HG02678 (cell line): ENCODE data around the gene ARMH3.

ENCODE experiments used
- ATAC-seq: cut with Tn5 transposase; IDR thresholded peaks from one replicate; pipeline ENCODE4 v1.9.1; 2021; ENCODE audit warnings: mild to moderate bottlenecking, moderate library complexity; ENCODE audit not compliant: unreplicated experiment

Gene ARMH3, protein sequence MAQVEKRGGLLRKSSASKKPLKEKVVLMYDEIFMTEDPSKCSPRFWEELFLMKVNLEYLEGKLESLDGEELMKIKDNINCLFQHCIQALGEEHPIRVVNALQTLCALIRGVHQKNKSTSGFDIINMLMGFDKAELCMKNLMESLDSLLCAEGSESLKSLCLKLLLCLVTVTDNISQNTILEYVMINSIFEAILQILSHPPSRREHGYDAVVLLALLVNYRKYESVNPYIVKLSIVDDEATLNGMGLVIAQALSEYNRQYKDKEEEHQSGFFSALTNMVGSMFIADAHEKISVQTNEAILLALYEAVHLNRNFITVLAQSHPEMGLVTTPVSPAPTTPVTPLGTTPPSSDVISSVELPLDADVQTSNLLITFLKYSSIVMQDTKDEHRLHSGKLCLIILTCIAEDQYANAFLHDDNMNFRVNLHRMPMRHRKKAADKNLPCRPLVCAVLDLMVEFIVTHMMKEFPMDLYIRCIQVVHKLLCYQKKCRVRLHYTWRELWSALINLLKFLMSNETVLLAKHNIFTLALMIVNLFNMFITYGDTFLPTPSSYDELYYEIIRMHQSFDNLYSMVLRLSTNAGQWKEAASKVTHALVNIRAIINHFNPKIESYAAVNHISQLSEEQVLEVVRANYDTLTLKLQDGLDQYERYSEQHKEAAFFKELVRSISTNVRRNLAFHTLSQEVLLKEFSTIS

DNA sequence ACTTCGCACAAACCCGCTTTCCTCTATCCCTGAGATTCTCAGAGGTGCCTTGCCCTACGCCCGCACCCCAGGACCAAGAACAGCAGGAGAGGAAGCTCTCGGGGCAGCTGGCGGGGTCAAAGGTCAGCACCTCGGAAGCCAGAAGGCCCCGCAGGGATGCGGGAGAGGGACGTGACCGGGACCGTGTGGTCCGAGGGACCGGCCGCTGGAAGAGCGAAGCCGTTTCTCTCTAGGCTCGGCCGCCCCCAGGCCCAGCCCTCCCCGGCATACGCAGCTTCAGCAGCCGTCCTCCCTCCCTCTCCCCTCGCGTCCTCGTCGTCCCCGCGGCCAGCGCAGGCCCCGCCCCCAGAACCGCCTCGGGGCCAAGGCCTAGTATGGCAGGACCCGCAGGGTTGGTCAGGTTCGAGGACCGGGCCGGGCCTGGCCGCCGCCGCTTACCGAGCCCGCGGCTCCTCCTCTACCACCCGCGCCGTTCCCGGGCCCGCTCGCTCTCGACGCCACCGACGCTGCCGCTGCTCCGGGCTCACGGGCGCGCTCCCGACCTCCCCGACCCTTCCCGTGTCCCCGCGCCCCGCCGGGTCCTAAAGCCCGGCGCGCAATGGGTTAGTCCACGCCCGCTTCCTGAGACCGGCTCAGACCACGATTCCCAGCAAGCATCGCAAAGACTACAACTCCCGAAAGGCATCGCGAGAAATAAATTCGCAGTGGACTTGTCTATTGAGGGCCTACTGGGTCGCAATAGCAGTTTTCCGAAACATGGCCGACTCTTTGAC lies at the start of gene ARMH3:
TSS of gene ARMH3 (minus strand) at position 527 of the 773 bp plus-strand sequence. CDS start 16,059 bp downstream, outside the sequence.
- peak; percentile 93 for ATAC-seq

DNA sequence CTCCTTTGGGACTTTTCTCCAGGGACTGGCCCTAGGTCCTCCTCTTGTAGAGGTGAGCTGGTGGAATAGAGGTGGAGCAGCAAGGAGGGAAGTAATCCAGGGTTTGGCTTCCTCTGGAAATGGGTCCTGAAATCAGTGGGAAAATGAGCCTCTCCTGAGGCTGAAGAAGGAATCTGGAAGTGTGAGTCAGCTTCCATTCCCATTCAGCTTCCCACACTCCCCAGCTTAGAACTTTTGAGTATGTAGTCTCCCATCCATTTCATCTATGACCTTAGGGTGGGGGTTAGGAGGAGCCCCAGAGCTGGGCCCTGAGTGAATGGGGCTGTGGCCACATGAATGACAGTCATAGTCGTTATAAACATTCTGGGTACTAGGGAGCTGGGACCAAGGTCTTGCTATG lies 46.4 kb upstream of the ARMH3 start:
- ATAC-seq = no peak

DNA sequence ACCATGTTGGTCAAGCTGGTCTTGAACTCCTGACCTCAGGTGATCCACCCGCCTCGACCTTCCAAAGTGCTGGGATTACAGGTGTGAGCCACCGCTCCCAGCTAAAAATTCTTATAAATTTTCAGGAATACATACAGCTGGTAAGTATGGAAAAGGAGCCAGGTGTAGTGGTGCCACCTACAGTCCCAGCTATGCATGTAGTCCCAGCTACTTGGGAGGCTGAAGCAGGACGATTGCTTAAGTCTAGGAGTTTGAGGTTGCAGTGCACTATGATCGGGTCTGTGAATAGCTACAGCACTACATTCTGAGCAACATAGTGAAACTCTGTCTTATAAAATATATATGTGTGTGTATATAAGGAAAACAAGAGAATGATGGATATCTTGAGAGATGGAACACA lies 45.2 kb upstream of the ARMH3 start:
- no peak for ATAC-seq

DNA sequence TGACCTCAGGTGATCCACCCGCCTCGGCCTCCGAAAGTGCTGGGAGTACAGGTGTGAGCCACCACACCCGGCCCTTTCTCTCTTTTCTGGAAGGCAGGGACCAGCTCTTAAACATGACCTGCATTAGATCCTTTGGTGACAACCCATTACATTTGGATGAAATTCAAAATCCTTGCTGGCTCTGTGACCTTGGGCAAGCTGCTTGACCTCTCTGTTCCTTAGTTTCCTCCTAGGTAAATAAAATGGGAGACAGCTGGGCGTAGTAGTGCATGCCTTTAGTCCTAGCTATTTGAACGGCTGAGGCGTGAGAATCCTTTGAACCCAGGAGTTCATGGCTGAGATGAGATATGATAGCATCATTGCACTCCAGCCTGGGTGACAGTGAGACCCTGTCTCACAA lies 40.5 kb upstream of the ARMH3 start:
- ATAC-seq = no peak

DNA sequence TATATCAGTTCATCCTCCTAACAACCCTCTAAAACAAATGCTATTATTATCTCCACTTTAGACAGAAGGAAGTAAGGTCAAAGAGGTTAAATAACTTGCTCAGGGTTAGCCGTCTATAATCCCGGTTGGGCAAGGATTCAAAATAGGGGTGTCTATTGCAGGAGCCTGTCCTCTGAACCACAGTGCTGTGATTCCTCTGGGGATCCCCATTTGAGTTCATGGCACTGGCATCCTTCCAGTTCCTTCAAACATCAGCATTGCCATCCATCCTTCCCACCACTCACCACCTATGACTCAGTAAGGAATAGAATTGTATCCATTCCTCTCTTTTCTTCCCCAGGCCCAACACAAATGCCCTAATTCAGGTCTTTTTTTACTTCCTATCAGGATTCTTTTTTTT lies 34.8 kb upstream of the ARMH3 start:
- ATAC-seq = no peak

DNA sequence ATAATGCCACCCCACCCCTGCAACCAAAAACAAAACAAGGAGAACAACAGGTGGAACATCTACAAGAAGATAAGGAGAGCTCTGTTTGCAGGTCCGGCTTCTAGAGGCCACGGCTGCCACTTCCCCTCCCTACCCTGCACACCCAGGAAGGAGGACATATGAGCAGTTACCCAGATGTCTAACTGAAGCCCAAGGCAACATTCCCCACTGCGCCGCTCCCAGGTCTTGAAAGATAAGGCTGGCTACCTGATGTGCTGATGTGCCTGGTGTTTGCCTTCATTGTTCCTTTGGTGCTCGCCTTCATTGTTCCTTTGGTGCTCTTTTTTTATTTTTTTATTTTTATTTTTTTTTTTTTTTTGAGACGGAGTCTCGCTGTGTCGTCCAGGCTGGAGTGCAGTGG lies 30.2 kb upstream of the ARMH3 start:
- no peak for ATAC-seq

DNA sequence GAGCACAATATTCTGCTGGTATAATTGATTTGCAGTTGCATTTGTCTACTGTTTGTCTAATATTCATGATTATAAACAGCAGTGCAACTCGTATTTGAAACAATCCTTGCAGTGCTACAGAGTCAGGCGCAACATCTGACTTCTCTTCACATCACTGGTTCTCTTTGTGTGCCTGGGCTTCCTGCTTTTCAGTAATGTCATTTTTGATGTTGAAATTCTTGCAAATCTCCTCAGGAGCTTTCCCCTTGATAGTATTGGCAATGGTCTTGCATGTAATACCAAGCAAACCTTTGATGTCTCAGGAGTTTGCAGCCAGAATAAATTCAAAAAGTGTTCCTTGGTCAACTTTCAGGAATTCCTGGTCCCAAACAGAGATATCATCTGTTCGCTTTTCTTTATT lies 29.4 kb upstream of the ARMH3 start:
- ATAC-seq = no peak

DNA sequence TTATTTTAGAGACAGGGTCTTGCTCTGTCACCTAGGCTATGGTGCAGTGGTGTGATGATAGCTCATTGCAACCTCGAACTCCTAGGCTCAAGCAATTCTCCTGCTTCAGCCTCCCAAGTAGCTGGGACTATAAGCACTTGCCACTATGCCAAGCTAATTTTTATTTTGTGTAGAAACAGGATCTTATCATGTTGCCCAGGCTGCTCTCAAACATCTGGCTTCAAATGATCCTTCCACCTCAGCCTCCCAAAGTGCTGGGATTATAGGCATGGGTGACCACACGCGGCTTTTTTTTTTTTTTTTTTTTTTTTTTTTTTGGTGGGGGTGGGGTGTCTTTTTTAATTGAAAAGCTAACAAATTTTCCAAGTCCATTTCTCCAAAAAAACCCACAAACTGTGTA lies 27.6 kb upstream of the ARMH3 start:
- ATAC-seq = no peak

DNA sequence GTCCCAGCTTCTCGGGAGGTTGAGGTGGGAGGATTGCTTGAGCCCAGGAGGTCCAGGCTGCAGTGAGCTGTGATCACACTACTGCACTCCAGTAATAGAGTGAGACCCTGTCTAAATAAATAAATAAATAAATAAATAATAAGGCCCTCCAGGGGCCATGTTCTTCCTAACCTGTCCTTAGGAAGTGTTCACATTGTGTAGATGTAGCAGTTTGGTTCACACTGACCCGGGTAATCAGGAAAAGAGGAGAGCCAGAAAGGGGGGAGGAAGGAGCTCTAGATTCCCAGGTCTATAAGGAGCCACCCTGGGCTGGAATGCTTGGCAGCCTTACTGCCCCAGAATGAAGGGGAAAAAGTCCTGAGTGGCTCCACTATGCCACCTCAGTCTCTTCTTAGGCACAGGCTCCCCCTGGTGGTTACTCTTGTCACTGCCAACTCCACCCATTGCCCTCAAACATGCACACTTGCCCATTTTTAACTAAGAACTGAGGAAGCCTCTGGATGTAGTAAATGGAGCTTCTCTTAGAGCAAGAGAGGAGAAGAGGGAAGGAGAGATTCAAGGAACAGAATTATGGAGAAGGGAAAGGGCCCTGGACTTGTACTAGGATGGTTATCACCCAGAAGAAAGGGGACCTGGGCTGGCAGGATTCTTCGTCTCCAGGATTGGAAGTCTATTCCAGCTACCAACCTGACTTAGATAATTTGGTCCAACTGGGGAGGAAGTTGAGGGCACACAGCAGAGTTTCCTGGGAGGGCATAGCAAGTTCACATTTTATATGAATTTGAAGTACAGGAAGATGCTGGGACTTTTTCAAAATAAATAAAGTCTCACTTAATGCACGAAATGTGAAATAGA lies 16.9 kb upstream of the ARMH3 start:
- no peak for ATAC-seq

DNA sequence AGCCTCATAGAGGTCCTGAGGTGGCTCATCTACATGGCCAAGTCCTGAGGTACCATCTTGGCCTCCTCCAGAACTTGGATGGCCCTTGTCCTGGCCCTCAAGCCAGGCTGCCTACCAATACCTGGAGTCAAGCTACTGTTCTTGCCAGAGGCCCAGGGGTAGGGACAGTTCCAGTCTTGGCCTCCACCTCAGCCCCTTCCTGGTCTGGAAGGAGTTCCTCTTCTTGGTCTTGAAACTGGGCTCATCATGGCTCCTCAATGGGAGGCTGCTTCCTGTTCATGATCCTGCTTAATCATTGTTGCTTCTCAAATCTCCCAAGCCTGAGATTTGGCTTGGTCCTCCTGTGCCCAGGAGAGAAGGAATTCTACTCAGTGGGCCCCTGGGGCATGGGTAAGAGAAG lies 13.1 kb upstream of the ARMH3 start:
- ATAC-seq = no peak

DNA sequence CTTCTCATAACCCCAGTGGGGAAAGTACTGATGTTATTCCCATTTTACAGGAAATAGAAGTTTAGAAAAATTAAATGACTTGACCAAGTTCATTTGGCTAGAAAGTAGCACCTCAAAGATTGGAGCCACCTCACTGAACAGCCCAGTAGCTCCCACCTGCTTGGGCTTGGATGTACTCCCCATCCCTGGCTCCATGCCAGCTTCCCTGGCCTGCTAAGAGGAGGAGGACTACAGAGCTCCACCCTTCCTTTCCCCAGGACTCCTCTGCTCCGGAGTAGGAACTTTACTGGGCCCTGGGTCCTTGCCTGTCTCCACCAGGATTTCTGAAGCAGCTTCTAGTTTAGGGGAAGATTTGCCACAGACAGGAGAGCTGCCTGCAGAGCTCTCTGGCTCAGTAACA lies 12.2 kb upstream of the ARMH3 start:
- no peak for ATAC-seq

DNA sequence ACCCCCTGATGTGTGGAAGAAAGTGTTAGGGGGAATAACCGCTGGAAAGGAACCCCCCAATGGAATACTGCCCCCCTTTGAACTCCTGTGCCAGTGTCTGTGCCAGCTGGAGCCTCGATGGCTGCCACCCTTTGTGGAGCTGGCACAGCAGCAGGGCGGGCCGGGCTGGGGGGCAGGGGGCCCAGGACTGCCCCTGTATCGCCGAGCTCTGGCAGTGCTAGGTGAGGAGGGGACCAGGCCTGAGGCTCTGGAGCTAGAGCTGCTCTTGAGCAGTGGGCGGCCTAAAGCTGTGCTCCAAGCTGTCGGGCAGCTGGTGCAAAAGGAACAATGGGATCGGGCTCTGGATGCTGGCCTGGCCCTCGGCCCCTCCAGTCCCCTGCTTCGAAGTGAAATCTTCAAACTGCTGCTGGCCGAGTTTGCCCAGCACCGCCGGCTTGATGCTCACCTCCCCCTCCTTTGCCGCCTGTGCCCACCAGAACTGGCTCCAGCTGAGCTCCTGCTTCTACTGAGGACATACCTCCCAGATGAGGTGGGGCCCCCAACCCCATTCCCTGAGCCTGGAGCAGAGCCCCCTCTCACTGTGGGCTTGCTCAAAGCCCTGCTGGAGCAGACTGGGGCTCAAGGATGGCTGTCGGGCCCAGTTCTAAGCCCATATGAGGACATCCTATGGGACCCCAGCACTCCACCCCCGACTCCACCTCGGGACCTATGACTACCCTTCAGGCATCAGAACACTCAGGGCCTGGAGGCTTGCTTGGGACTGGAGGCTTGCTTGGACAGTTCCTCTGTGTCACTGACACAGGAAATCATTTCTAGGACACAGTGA lies 11.3 kb upstream of the ARMH3 start:
- no peak for ATAC-seq

DNA sequence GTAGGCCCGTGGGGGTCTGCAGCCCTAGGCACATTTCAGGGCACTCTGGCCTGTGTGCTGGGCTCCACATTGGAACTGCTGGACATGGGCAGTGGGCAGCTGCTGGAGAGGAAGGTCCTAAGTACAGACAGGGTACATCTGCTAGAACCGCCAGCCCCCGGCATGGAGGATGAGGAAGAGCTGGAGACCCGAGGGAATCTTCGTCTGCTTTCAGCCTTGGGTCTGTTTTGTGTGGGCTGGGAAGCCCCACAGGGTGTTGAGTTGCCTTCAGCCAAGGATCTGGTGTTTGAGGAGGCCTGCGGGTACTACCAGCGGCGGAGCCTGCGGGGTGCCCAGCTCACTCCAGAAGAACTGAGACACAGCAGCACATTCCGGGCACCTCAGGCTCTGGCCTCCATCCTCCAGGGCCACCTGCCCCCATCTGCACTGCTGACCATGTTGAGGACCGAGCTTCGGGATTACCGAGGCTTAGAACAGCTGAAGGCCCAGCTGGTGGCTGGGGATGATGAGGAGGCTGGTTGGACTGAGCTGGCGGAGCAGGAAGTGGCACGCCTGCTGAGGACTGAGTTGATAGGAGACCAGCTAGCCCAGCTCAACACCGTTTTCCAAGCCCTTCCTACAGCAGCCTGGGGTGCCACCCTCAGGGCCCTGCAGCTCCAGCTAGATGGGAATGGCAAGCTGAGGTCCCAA lies 10.6 kb upstream of the ARMH3 start:
- no peak for ATAC-seq

DNA sequence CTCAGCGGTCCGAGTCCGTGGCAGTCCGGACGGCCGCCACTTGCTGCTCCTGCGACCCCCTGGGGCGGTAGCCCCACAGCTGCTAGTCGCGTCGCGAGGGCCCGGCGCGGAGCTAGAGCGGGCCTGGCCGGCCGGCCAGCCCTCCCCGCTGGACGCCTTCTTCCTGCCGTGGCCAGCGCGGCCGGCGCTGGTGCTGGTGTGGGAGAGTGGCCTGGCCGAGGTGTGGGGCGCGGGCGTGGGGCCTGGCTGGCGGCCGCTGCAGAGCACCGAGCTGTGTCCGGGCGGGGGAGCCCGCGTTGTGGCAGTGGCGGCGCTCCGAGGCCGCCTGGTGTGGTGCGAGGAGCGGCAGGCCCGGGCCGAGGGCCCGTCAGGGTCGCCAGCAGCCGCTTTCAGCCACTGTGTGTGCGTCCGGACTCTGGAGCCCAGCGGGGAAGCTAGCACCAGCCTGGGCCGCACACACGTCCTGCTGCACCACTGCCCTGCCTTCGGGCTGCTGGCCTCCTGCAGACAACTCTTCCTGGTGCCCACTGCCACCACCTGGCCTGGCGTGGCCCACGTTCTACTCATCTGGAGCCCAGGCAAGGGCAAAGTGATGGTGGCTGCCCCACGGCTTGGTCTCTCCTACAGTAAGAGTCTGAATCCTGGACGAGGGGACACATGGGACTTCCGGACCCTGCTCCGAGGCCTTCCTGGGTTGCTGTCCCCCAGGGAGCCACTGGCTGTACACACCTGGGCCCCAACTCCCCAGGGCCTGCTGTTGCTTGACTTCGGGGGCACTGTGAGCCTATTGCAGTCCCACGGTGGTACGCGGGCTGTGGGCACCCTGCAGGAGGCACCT lies 9.8 kb upstream of the ARMH3 start:
- ATAC-seq = peak; percentile 23

DNA sequence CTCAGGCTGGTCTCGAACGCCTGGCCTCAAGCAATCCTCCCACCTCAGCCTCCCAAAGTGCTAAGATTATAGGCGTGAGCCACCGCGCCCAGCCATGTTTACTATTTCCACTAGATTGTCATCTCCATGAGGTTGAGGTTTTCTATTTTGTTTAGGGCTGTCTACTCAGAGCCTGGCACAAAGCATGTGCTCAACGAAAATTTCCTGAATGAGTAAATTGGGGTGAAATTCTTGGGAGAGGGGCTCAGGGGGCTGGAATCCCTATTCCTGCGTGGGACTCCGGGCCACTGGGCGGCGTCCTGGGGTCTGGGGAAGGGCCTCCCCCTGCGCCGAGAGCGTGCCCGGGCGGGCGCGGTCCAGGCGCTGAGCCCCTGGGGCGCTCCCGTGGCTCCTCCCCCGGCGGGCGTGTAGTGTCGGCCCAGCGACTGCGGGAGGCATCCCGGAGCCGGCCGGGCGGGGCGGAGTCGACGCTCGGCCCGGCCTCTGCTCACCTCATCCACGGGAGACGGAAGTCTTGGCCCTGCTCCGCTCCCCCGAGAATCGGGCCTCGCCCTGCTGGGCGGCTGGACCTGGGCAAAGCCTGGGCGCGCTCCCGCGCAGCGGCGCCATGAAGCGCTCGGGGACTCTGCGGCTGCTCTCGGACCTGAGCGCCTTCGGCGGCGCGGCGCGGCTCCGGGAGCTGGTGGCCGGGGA lies 9.0 kb upstream of the ARMH3 start, which contains the start of gene HPS6:
TSS of gene HPS6 (plus strand) at position 482 of the 693 bp plus-strand sequence. CDS start at position 608, 126 bp downstream.
- peak; percentile 96 for ATAC-seq

DNA sequence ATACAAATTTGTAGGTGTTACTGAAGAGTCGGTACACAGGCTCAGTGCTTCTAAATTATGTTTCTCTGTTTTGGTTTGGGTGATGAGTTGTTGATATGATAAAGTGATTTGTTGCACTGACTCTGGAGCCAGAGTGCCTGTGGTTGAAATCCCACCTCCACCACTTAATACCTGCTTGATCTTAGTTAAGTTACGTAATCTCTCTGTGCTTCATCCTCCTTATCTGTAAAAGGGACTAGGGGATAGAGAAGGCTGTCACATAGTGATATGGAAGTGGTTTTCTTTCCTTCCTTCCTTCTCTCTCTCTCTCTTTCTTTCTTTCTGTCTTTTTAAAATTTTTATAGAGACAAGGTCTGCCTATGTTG lies 8.5 kb upstream of the ARMH3 start:
- ATAC-seq = no peak

DNA sequence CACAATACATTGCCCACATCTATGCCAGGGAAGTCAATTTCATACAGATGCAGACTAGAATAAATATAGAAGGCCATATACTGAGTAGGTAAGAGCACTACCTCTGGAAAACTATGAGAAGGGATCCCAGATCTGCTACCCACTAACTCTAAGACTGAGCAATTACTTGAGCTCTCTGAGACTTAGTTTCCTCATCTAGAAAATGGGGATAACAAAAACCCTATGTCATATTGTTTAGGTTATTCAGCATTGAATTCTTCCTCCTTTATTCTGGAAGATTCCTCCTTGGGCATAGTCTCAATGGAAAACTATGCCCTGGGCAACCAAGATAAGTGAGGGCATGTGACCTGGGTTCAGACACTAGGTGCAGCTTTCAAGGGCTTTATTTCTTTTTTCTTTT lies 4.0 kb upstream of the ARMH3 start:
- ATAC-seq = no peak
